Activated naive CD8-positive, alpha-beta T cell (primary cell): Measurements from ENCODE around the gene ELAPOR1.
A peak's percentile ranks its signal among the peaks of the same experiment; 100 is the strongest.
"Not testable (repeated sequence)": the region's sequence is repeated elsewhere in the genome, so short reads cannot be mapped to it uniquely, and the experiment has no call there.

Experiments used
- H3K27ac Mint-ChIP-seq: one replicate; pipeline ENCODE4 v1.8.0; 2021; ENCODE audit warnings: mixed read lengths
- H3K27me3 Mint-ChIP-seq: one replicate; pipeline ENCODE4 v1.8.0; 2021; ENCODE audit warnings: mixed read lengths
- H3K36me3 Mint-ChIP-seq: one replicate; pipeline ENCODE4 v1.8.0; 2021; ENCODE audit warnings: mixed read lengths
- H3K4me1 Mint-ChIP-seq: one replicate; pipeline ENCODE4 v1.8.0; 2021; ENCODE audit warnings: low read depth, mixed read lengths
- H3K4me3 Mint-ChIP-seq: one replicate; pipeline ENCODE4 v1.8.0; 2021; ENCODE audit warnings: mild to moderate bottlenecking, mixed read lengths
- H3K9me3 Mint-ChIP-seq: one replicate; pipeline ENCODE4 v1.8.0; 2021; ENCODE audit warnings: low read depth, mixed read lengths

Gene ELAPOR1

DNA sequence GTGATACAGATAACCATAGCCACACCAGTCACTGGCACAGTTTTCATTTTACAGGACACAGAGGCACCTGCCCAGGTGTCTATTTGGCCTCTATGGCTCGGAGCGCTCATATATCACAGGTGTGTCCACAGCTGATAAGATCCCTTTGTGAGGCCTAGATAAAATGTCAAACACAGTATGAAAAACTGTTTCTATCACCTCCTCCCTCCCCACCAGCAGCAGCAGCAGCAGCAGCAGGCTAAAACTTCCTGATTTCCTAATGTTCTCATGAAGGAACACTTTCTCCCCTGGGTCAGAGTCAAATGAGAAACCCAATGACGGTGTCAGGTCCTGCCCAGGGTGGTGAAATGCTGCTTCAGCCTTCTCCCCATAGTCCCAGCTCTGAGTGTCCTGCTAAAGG is 24.4 kb downstream of the ELAPOR1 start:
- peaks cover 4% of the 10 kb centered on the region for H3K36me3 Mint-ChIP-seq
- H3K27me3 Mint-ChIP-seq: no peaks in the 10 kb centered on the region
- H3K4me1 Mint-ChIP-seq: peaks cover 14% of the 10 kb centered on the region
- no peak overlapping the region for H3K4me3 Mint-ChIP-seq
- H3K9me3 Mint-ChIP-seq: no peaks in the 10 kb centered on the region
- no peak overlapping the region for H3K27ac Mint-ChIP-seq

DNA sequence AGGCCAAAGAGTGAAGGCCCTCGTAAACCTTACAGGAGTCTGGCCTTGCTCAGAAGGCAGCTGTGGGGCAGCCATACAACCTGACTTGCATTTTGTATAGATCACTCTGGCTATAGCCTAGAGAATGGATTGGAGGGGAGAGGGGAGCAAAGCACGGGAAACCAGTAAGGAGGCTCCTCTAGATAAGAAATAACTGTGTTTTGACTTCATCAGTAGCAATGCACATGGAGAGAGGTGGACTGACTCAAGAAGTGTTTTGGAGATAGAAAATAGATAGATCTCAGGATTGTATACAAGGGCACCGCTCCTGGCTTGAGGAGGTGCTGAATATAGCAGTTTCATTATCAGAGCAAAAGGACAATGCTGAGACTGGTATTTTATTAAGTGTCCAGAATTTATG is 26.5 kb downstream of the ELAPOR1 start:
- H3K4me1 Mint-ChIP-seq: no peaks in the 10 kb centered on the region
- no peak overlapping the region for H3K27ac Mint-ChIP-seq
- H3K4me3 Mint-ChIP-seq: no peak overlapping the region
- H3K9me3 Mint-ChIP-seq: no peaks in the 10 kb centered on the region
- H3K27me3 Mint-ChIP-seq: no peaks in the 10 kb centered on the region
- H3K36me3 Mint-ChIP-seq: peaks cover 4% of the 10 kb centered on the region

DNA sequence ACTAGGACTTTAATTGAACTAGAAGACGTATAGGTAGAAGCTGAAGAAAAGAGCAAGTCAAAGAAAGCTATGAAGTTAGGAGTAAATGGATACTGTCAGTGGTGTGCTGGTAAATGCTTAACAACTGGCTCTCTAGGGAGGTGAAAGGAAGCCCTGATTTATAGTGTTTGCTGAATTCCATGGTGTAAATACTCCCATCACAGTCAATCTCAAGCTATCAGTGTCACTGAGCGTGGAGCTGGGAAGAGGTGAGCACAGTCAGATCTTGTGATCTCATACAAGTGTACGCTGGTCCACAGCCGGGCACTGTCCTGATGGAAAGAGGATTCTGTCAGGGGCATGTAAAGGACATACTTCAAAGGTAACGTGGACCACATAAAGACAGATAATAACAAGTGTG is 28.3 kb downstream of the ELAPOR1 start:
- no peaks in the 10 kb centered on the region for H3K27me3 Mint-ChIP-seq
- no peak overlapping the region for H3K4me3 Mint-ChIP-seq
- peaks cover 4% of the 10 kb centered on the region for H3K36me3 Mint-ChIP-seq
- no peak overlapping the region for H3K27ac Mint-ChIP-seq
- H3K4me1 Mint-ChIP-seq: no peaks in the 10 kb centered on the region
- H3K9me3 Mint-ChIP-seq: no peaks in the 10 kb centered on the region

DNA sequence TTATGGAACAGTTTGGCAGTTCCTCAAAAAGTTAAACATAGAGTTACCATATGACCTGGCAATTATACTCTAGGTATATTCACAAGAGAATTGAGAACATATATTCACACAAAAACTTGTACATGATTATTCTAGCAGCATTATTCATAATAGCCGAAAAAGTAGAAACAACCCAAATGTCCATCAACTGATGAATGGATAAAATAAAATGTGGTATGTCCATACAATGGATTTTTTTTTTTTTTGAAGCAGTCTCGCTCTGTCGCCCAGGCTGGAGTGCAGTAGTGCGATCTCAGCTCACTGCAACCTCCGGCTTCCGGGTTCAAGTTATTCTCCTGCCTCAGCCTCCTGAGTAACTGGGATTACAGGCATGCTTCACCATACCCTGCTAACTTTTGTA is 28.8 kb downstream of the ELAPOR1 start:
- H3K27ac Mint-ChIP-seq, H3K27me3 Mint-ChIP-seq, H3K9me3 Mint-ChIP-seq, H3K4me1 Mint-ChIP-seq, H3K36me3 Mint-ChIP-seq, H3K4me3 Mint-ChIP-seq: not testable (repeated sequence)

DNA sequence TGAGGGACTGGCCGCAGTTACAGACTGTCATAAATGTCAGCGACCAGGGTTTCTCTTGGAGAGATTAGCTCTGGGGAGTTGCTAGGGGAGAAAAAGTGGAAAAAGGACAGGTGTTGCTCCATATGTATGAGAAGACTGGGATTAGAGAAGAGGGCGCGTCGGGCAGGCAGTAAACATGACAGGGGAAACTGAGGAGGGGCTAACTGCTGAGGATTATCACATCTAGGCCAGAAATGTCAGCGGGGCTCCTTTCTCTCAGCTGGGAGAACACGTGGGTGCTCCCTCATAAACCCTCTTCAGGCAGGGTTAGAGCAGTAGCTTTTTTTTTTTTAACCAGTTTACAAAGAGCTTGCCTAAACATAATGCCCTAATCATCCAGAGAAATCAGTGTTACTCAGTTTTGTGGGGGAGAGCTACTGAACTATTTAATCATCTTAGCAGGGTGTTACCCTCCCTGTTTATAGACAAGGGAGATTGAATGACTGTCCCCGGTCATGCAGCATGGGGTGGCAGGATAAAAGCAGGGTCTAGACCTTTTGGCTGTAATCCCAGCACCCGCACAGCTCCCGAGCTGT is 35.2 kb downstream of the ELAPOR1 start:
- H3K27ac Mint-ChIP-seq: no peak overlapping the region
- no peaks in the 10 kb centered on the region for H3K36me3 Mint-ChIP-seq
- H3K27me3 Mint-ChIP-seq: no peaks in the 10 kb centered on the region
- H3K4me1 Mint-ChIP-seq: no peaks in the 10 kb centered on the region
- H3K9me3 Mint-ChIP-seq: no peaks in the 10 kb centered on the region
- no peak overlapping the region for H3K4me3 Mint-ChIP-seq

DNA sequence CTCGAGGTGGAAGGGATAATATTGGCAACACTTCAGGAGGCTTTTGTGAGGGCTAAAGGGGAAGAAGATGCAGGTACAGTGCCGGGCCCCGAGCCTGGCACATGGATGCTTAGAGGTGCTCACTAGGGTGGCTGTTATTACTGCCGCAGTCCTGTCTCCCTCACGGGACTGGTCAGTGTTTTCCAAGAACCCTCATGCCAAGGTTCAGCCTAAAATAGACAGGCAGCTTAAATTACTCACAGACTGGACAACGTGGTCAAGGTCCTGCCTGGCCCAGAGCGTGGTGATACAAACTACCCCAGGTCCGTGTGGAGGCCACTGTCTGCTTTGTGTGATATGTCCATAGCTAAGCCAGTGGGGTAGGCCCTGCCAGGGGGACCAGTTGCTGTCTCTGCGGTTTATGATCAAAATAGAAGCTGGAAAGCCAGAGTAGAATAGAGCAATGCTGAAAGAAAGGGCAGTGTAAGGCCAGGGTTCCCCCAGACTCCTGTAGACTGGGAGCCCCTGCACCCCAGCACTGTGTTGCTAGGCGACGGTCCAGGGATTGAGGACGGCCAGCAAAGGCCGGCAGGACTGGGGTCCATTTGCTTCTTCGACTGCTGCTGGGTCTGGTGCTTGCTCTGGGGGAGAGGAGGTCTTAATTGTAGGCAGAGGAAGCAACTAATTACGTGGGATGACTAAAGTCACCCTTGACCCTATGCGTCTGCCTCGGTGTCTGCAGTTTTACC is 36.1 kb downstream of the ELAPOR1 start:
- no peak overlapping the region for H3K4me3 Mint-ChIP-seq
- H3K4me1 Mint-ChIP-seq: no peaks in the 10 kb centered on the region
- H3K9me3 Mint-ChIP-seq: no peaks in the 10 kb centered on the region
- H3K27ac Mint-ChIP-seq: no peak overlapping the region
- no peaks in the 10 kb centered on the region for H3K27me3 Mint-ChIP-seq
- H3K36me3 Mint-ChIP-seq: no peaks in the 10 kb centered on the region

DNA sequence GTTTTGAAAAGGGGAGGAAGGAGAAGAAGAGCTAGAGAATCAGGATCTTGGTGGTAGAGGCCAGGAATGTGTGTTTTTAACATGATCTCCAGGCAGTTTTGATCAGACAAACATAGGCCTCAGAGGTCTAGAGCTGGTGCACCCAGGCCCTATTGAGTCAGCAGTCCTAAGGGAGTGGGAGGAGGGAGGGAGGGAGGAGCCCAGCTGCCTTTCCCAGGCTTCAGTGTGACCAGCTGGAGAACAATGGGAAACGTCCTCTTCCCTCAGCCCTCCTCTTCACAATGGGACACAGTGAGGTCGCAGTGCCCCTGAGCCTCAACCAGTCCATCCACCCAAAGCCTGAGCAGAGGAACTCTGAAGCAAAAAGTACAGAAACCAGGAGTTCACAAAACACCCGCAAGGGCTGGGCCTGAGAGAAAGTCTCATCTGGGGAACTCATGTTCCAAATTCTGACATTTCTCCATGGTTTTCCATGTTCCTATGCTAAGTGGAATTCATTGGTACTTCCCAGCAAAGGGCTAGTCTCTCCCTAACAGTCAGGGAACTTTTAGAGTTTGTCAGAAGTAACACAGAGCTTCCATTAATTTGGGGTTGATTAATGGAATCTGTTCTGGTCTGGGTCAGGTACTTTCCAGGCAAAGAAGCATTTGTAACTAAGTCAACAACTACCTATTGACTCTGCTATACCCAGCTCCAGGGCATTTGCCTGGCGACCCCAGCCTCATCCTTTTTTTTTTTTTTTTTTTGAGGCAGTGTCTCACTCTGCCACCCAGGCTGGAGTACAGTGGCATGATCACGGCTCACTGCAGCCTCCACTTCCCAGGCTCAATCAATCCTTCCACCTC is 37.5 kb downstream of the ELAPOR1 start:
- no peaks in the 10 kb centered on the region for H3K36me3 Mint-ChIP-seq
- H3K4me3 Mint-ChIP-seq: no peak overlapping the region
- H3K27ac Mint-ChIP-seq: no peak overlapping the region
- no peaks in the 10 kb centered on the region for H3K27me3 Mint-ChIP-seq
- no peaks in the 10 kb centered on the region for H3K9me3 Mint-ChIP-seq
- H3K4me1 Mint-ChIP-seq: no peaks in the 10 kb centered on the region

DNA sequence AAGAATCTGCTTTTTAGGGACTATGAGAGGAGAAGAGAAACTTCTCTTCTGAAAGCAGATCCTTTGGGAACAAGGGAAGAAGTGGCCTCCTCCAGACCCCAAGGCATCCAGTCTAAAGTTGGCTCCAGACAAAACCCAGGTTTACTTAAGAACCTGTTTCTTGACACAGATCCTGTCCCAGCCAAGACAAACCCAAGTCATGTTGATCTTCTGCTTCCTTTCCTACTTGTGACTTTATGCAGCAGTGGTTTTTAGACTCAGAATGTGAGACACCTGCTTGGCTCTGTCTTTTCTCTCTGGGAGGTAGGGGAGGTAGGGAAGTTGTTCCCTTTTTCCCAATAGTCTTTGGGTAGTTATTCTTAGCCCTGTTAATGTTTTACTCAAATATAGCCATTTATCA is 38.3 kb downstream of the ELAPOR1 start:
- Mint-ChIP-seq H3K36me3 (no peaks in the 10 kb centered on the region), H3K27me3 (no peaks in the 10 kb centered on the region), H3K4me1 (no peaks in the 10 kb centered on the region), H3K9me3 (no peaks in the 10 kb centered on the region), H3K27ac (no peak overlapping the region), H3K4me3 (no peak overlapping the region)

DNA sequence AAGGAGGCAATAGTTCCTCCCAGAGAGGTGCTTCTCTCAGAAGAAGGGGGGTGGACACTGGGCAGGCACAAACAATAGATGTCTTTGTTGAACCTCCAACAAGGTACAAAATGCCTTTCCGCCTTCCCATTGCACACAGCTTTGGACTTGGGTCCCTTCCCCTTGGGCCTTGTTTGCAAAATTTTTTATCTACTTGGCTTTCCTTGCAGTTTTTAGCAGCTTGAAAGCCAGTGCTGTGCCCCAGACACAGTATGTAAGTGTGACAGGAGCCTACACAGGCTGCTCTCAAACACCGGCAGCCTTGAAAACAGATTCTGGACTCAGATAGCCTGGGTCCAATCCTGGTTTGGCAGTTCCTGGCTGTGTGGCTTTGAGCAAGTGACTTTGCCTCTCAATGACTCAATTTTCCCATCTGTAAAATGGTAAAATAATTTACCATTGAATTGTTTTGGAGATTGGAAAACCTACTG is 43.0 kb downstream of the ELAPOR1 start:
- no peaks in the 10 kb centered on the region for H3K9me3 Mint-ChIP-seq
- H3K27ac Mint-ChIP-seq: no peak overlapping the region
- peaks cover 8% of the 10 kb centered on the region for H3K36me3 Mint-ChIP-seq
- H3K4me3 Mint-ChIP-seq: no peak overlapping the region
- no peaks in the 10 kb centered on the region for H3K27me3 Mint-ChIP-seq
- H3K4me1 Mint-ChIP-seq: peaks cover 4% of the 10 kb centered on the region

DNA sequence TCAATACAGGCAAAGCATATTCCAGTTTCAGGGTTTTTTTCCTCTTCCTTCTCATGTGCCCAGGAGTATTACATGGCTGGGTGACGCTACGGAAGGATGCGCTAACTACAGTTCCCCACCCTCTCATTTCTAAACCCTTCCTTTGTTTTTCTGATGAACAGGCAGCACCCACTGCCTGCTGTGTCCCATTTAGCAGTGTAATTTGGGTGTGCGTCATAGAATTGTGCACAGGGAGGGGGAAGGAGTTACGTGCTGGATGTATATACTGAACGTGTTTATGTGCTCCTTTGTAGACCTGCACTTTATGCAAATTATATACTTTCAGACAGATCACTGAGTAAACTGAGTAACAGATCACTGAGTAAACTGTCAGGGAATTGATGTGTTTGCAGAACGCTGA is 44.5 kb downstream of the ELAPOR1 start:
- H3K9me3 Mint-ChIP-seq: no peaks in the 10 kb centered on the region
- H3K27me3 Mint-ChIP-seq: no peaks in the 10 kb centered on the region
- H3K27ac Mint-ChIP-seq: no peak overlapping the region
- H3K4me1 Mint-ChIP-seq: peaks cover 12% of the 10 kb centered on the region
- no peak overlapping the region for H3K4me3 Mint-ChIP-seq
- peaks cover 9% of the 10 kb centered on the region for H3K36me3 Mint-ChIP-seq

DNA sequence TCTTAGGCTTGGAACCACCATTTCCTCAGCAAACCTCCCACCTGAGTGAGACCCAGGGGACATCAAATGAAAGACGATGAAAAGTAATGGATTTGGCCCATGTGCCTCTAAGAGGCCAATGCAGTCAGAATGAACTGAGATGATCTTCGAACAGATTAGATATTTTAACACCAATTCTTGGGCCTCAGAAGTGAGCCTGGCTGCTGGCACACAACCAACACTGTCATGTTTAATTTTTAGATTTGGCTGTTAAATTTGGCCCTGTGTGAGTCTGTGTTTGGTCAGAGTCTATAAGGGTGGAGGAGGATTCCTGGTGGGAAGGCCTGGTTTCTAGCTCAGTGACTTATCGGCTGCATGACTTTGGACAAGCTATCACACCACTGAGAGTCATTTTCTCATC is 45.4 kb downstream of the ELAPOR1 start:
- H3K27ac Mint-ChIP-seq: no peak overlapping the region
- H3K27me3 Mint-ChIP-seq: no peaks in the 10 kb centered on the region
- H3K4me1 Mint-ChIP-seq: peaks cover 12% of the 10 kb centered on the region
- H3K36me3 Mint-ChIP-seq: peaks cover 9% of the 10 kb centered on the region
- H3K9me3 Mint-ChIP-seq: no peaks in the 10 kb centered on the region
- H3K4me3 Mint-ChIP-seq: no peak overlapping the region

DNA sequence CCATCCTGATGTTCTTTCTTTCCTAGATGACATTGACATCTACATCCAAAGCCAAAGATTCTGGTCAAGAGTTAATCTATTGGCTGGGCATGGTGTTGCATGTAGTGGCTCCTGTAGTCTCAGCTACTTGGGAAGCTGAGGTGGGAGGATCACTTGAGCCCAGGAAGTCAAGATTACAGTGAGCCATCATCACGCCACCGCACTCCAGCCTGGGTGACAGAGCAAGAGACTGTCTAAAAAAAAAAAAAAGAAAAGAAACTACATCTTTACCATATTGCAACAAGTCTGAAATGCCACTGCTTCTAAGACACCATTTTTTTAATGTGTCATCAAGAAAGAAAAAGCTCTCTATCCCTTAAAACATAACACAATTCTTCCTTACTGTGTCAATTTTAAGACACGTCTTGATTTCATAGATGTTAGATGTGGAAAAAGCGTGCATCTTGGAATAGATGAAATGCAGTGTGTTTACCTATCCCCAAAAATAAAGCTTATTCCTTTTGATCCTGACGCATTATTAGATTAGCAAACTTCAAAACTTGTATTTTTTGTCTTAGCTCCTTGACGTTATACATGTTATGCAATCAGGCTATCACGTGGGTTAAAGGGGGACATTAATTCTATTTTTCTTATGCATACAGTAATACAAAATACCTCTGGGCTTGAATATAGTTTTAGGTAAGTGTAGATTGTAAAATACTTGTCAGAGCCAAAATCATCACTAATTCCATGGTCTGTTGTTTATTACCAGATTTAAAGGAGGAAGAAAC is 46.3 kb downstream of the ELAPOR1 start:
- H3K27ac Mint-ChIP-seq: no peak overlapping the region
- H3K4me3 Mint-ChIP-seq: no peak overlapping the region
- H3K36me3 Mint-ChIP-seq: peaks cover 9% of the 10 kb centered on the region
- peaks cover 12% of the 10 kb centered on the region for H3K4me1 Mint-ChIP-seq
- no peaks in the 10 kb centered on the region for H3K9me3 Mint-ChIP-seq
- H3K27me3 Mint-ChIP-seq: no peaks in the 10 kb centered on the region

DNA sequence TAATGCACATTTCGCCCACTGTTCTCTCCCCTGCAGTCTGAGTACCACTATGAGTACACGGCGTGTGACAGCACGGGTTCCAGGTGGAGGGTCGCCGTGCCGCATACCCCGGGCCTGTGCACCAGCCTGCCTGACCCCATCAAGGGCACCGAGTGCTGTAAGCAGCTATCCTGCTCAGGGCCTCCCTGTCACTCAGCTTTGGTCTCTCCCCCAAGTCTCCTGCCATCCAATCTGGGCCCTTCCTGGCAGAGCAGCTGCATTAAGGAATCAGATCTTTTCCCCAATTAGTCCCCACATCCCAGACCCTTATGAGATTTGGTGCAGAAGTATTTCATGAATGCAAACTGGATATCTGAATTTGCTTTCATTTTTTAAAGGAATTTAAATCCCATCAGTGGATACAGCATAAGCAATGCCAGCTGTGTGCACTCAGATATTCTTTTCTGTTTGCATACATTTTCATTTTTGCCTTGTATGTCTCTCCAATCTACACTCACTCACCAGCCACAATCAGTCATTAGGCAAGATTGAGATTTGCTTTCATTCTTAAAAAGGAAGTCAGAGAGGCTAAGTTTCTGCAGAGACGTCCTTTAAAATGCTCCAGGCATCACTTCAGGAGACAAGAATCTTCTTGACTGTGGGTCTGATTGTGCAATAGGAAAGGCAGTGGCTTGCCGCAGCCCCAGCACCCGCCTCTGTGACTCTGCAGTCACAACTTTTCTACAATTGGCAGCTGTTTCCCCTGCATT is 48.1 kb downstream of the ELAPOR1 start:
- no peaks in the 10 kb centered on the region for H3K27me3 Mint-ChIP-seq
- peaks cover 12% of the 10 kb centered on the region for H3K4me1 Mint-ChIP-seq
- peaks cover 9% of the 10 kb centered on the region for H3K36me3 Mint-ChIP-seq
- peak overlapping the region; percentile 16 for H3K27ac Mint-ChIP-seq
- no peak overlapping the region for H3K4me3 Mint-ChIP-seq
- no peaks in the 10 kb centered on the region for H3K9me3 Mint-ChIP-seq

DNA sequence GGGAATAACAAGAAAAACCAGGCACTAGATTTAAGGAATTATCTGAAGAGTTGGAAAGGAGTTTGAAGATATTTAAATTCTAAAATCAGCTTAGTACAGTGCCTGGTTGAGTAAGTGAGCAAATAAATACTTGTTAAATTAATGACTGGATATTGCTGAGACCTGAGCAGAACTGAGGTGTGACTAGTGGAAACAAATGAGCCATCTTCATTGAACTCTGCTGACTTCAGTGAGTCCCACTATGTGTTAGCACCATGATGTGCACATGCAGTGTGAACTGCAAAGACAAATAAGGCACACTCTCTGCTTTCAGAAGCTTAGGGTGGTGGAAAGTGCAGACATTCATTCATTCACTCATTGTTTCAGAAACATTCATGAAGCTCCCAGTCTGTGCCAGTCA is 48.7 kb downstream of the ELAPOR1 start:
- peaks cover 12% of the 10 kb centered on the region for H3K4me1 Mint-ChIP-seq
- H3K27me3 Mint-ChIP-seq: no peaks in the 10 kb centered on the region
- H3K4me3 Mint-ChIP-seq: no peak overlapping the region
- no peak overlapping the region for H3K27ac Mint-ChIP-seq
- H3K9me3 Mint-ChIP-seq: no peaks in the 10 kb centered on the region
- peaks cover 12% of the 10 kb centered on the region for H3K36me3 Mint-ChIP-seq
